Embryonic facial prominence (tissue), 1 donor: ENCODE results near the gene CD81.
"Not testable (repeated sequence)": the region's sequence is repeated elsewhere in the genome, so short reads cannot be mapped to it uniquely, and the experiment has no call there.

Experiments used
- DNase-seq: peaks from one replicate; pipeline ENCODE4 v3.0.0-alpha.2; 2016; ENCODE audit errors: extremely low spot score

Gene CD81

GRCh38 chr11:2357246-2357645, 19.9 kb upstream of the CD81 start:
- DNase-seq = no peak

- not testable (repeated sequence) for DNase-seq
Measured at GRCh38 chr11:2357651-2358050, 19.5 kb upstream of the CD81 start.

- no peak for DNase-seq
Measured at GRCh38 chr11:2358754-2359442, 18.2 kb upstream of the CD81 start.

DNA sequence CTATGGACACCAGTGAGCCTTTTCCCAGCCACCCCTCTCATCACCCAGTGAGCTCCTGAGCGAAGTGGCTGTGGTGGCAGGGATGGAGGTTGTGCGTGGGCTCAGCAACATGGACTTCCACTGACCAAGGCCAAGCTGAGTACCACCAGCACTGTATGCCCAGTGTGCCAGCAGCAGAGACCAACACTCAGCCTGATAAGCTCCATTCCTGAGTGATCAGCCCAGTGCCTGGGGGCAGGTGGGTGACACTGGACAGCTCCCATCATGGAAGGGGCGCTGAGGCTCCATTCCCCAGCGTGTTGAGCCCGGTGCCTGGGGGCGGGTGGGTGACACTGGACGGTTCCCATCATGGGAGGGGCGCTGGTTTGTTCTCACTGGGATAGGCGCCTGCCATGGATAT, 17.6 kb upstream of the CD81 start:
- no peak for DNase-seq

- DNase-seq = no peak
Measured at GRCh38 chr11:2360081-2360642, 16.9 kb upstream of the CD81 start.

DNA sequence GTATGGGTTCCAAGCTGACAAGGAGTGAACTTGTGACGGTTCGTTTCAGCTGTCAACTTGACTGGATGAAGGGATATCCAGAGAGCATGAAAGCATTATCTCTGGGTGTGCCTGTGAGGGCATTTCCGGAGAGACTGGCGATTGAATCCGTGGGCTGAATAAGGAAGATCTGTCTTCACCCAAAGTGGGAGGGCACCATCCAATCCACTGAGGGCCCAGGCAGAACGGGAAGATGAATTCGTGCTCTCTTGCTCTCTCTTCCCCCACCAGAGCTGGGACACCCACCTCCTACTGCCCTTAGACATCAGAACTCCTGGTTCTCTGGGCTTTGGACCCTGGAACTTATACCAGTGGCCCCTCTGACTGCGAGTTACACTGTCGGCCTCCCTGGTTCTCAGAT, 15.5 kb upstream of the CD81 start:
- DNase-seq = no peak

DNA sequence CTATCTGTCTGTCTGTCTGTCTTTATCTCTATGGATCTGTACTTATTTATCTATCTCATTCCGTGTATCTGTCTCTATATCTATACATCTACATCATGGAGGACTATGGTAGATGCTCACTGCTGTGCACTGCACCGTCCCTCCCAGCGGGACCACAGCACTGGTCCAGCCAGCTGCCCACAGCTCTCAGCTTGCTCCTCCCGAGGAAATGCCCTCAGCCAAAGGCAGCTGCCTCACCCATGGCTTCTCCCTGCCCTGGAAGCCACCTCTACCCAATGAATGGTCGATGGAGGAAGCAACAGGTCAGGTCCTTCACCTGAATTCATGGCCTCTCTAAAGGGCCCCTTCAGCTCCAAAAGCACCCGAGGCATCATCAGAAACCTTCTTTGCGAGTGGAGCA, 14.7 kb upstream of the CD81 start:
- DNase-seq = no peak

- no peak for DNase-seq
Measured at GRCh38 chr11:2363130-2363529, 14.0 kb upstream of the CD81 start.

GRCh38 chr11:2363577-2364370, 13.3 kb upstream of the CD81 start:
- no peak for DNase-seq

GRCh38 chr11:2364386-2364785, 12.7 kb upstream of the CD81 start:
- not testable (repeated sequence) for DNase-seq

GRCh38 chr11:2365571-2366210, 11.4 kb upstream of the CD81 start:
- no peak for DNase-seq

DNA sequence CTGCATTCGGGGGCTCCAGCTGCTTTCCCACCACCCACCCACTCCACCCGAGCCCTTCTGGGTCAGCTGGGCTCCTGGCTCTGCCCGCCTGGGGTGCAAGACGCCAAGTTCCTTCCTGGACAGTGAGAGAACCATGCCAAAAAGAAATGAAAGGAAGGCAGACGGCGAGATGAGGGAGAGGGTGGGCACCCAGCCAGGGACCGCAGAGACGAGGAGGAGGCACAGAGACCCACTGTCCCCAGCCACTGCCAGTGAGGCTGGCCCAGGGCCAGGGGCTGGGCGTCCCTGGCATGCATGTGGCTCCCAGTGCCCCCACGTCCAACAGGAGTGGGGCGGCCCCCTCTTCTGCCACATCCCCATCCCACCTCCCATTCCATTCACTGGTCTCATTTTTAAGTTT, 10.8 kb upstream of the CD81 start:
- DNase-seq = no peak

- DNase-seq = no peak
Measured at GRCh38 chr11:2366733-2367132, 10.4 kb upstream of the CD81 start.

GRCh38 chr11:2367266-2368160, 9.6 kb upstream of the CD81 start:
- DNase-seq = no peak

DNA sequence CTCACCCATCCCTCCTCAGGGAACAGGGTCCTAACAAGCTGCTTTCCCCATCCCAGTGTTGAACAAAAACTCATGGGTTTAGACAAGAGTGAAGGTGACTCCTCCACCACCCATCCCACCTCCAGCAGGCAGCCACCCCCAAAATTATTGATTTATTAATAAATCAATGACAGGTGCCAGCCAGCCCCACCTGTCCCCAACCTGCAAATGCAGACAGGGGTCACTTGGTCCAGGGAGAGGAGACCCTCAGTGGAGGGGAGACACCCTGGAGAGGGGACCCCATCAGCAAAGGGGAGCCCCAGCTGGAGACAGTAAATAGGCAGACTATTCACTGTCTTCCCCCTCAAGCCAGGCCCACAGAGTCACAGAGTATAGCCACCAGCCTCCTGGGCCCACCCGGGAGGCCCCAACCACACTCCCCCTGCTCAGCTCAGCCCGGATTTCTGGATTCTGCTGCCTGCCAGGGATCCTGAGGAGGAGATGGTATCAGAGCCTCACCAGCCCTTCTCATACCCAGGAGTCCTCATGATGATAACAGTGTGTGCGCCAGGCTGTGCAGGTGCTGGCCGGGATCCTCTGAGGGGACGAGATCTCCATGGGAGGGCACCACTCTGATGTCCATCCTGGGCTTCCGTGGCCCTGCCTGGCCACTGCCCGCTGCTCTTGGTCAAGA, 8.8 kb upstream of the CD81 start:
- DNase-seq = no peak

DNA sequence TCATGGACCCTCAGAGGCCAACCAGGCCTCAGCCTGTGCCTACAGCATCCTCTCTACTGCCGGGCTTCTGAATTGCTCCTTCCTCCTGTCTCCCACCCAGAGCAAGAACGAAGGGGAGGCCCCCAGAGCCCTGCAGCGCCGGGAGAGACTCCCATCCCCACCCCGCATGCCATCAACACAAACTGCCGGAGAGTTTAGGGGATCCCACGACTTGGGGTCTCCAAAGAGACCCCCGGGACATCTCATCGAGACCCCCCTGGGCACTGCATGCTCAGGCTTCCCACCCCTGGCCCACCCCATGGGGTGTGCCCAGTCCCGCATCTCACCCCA, 8.3 kb upstream of the CD81 start:
- no peak for DNase-seq

- no peak for DNase-seq
Measured at GRCh38 chr11:2369320-2369719, 7.8 kb upstream of the CD81 start.

- no peak for DNase-seq
Measured at GRCh38 chr11:2369896-2370295, 7.2 kb upstream of the CD81 start.

DNA sequence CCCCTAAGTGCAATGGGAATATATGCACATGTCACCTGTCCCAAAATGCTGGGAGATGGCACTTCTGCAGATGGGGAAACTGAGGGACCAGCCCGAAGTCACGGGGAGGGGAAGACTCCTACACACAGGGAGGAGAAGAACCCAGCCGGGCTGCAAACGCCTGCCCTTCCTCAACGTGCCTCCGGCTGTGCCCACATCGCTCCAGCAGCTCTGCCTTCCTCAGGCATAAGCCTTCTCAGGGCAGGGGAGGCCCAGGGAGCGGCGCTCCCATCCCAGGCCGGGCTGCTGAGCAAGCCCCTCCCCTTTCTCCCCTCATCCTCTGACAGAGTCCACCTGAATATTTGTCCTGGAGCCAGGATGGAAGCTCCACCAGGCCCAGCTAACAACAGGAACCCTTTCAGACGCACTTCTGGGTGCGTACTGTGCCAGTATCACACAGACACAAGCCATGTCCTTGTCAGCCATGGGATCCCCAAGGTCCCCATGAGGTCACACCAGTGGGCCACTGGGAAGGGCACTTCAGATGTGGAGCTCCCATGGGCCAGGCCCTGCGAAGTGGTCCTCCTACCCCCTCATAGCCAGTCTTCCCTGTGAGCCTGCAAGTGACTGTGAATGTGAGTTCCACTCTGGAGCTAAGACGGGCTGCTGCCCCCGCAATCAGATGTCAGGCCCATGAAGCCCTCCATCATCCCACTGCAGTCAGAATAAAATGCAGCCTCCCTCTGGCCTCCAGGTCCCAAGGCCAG, 2.5 kb upstream of the CD81 start:
- DNase-seq = no peak

DNA sequence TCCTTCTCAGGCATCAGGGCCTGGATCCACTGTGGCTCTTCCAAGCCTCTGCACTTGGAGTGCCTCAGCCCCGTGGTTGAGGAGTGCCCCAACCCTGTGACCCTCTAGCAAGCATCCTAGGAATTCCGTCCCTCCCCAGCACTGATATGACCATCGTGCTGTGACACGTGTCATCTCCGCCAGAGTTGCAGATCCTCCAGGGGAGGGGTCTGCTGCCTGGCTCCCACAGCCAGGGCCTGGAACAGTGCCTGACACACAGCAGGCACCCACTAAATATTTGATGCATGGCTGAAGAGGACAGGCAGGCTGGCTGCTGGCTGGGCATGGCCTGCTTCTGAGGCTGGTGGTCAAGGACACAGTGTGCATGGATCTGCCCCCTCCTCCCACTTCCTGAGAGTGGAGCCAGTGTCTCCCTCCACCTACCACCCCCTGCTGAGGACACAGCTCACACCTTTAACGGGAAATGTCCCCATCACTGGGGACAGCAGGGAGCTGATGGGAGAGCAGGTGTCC, 1.7 kb upstream of the CD81 start:
- DNase-seq = no peak
